ENCODE results near the gene OST4.
"Not testable (repeated sequence)": the region's sequence is repeated elsewhere in the genome, so short reads cannot be mapped to it uniquely, and the experiment has no call there.

OST4 gene

GRCh38 chr2:27071277-27071989 is at the start of gene OST4:
OST4 (minus strand) TSS chr2:27071654.
- DNase-seq = peak; percentile 94

GRCh38 chr2:27119330-27119670 is 47.8 kb upstream of the OST4 start:
- DNase-seq = not testable (repeated sequence)

GRCh38 chr2:27118525-27119329 is 47.3 kb upstream of the OST4 start, which contains the start of gene CGREF1:
CGREF1 (minus strand) TSS chr2:27119128; CDS start chr2:27104366, 14,762 bp downstream.
- peak; percentile 67 for DNase-seq

GRCh38 chr2:27117995-27118524 is 46.6 kb upstream of the OST4 start:
- DNase-seq = no peak

GRCh38 chr2:27115519-27115918 is 44.1 kb upstream of the OST4 start:
- DNase-seq = no peak

- DNase-seq = not testable (repeated sequence)
Measured at GRCh38 chr2:27111392-27112078, 40.1 kb upstream of the OST4 start.

DNA sequence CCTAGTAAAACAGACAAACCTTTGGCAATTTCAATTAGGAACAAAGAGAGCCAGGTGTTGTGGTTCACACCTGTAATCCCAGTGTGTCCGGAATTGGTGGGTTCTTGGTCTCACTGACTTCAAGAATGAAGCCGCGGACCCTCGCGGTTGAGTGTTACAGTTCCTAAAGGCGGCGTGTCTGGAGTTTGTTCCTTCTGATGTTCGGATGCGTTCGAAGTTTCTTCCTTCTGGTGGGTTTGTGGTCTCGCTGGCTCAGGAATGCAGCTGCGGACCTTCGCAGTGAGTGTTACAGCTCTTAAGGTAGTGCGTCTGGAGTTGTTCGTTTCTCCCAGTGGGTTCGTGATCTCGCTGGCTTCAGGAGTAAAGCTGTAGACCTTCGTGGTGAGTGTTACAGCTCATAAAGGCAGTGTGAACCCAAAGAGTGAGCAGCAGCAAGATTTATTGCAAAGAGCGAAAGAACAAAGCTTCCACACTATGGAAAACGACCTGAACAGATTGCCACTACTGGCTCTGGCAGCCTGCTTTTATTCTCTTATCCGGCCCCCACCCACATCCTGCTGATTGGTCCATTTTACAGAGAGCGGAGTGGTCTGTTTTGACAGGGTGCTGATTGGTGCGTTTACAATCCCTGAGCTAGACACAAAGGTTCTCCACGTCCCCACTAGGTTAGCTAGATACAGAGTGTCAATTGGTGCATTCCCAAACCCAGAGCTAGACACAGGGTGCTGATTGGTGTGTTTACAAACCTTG is 39.3 kb upstream of the OST4 start:
- not testable (repeated sequence) for DNase-seq

- DNase-seq = no peak
Measured at GRCh38 chr2:27109083-27109482, 37.6 kb upstream of the OST4 start.

DNA sequence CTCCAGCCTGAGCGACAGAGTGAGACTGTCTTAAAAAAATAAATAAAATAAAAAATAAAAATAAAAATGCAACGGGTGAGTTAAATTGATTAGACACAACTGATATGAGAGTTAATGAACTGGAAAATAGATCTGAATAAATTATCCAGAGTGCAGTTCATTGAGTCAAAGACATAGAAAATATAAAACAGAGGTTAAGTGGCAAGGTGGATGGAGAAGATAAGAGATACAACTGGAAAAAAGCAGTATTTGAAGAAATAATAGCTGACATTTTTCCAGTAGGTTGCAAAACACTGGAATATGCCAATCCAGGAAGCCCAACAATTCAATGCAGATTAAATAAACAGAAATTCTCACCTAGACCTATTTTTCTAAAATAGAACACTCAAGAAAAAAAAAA is 36.8 kb upstream of the OST4 start:
- no peak for DNase-seq

DNA sequence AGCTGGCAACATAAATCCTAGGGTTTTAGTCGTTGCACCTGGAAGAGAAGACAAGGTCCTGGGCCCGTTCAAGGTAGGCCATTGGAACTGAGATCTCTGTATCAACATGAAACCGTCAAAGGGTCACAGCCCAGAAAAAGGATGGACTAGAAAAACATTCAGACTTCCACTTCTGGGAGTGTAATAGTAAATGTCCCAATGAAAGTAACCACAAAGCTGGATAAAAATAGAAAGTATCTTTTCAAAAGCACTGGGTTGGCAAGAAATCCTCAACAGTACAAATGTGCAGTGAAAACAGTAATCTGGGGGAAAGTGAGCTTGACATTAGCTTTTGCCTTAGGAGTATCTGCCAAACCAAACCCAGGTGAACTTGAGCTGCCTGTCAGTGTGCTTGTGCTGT is 34.5 kb upstream of the OST4 start:
- no peak for DNase-seq

DNA sequence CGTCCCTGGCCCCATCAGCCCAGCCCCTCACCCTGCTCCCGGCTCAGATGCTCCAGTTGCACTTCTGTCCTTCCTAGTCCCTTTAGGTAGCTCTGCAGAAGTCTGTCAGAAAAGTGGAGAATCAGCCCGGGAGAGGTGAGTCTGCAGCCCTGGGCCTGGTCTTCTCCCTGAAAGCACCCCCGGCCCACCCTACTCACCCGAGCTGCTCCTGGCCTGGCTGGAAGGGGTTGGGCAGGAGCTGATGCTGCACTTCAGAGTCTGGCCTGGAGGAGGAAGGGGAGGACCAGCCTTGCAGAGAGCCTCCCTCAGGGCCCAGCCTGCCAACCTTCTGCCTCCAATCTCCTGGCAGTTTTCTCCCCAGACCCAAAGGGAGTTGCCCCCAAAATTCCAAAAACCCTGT is 30.9 kb upstream of the OST4 start:
- DNase-seq = no peak

DNA sequence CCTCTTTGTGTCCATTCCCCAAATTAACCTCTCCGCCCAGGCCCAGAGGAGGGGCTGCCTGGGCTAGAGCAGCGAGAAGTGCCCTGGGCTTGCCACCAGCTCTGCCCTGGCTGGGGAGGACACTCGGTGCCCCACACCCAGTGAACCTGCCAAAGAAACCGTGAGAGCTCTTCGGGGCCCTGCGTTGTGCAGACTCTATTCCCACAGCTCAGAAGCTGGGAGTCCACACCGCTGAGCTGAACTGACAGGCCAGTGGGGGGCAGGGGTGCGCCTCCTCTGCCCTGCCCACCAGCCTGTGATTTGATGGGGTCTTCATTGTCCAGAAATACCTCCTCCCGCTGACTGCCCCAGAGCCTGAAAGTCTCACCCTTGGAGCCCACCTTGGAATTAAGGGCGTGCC is 28.6 kb upstream of the OST4 start:
- no peak for DNase-seq

DNA sequence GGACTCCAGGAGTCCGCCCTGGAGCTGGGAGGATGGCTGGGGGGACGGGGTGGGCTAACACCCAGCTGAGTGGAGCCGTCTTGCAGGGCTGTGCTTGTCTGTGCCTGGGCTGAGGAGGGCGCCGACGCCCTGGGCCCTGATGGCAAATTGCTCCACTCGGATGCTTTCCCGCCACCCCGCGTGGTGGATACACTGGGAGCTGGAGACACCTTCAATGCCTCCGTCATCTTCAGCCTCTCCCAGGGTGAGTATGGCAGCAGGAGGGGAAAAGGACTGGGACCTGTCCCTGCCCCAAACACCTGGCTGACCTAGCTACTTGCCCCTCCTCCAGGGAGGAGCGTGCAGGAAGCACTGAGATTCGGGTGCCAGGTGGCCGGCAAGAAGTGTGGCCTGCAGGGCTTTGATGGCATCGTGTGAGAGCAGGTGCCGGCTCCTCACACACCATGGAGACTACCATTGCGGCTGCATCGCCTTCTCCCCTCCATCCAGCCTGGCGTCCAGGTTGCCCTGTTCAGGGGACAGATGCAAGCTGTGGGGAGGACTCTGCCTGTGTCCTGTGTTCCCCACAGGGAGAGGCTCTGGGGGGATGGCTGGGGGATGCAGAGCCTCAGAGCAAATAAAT is 28.0 kb upstream of the OST4 start:
- DNase-seq = no peak

DNA sequence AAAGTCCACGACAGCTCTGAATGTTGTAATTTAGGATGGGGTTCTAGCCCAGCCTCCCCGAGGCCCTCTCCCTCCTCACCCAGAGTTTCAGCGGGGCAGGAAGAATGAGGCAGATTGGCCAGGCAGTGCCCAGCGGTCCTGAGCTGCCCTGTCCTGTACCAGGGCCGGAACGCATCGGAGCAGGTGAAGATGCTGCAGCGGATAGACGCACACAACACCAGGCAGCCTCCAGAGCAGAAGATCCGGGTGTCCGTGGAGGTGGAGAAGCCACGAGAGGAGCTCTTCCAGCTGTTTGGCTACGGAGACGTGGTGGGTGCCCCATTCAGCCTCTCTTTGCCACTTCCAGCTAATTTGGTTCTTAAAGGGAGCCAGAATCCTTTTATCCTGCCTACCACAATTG is 25.9 kb upstream of the OST4 start:
- no peak for DNase-seq

GRCh38 chr2:27096748-27097297 is 25.4 kb upstream of the OST4 start:
- no peak for DNase-seq

GRCh38 chr2:27095745-27096651 is 24.5 kb upstream of the OST4 start:
- DNase-seq = peak; percentile 71

- DNase-seq = no peak
Measured at GRCh38 chr2:27095427-27095744, 23.9 kb upstream of the OST4 start.

DNA sequence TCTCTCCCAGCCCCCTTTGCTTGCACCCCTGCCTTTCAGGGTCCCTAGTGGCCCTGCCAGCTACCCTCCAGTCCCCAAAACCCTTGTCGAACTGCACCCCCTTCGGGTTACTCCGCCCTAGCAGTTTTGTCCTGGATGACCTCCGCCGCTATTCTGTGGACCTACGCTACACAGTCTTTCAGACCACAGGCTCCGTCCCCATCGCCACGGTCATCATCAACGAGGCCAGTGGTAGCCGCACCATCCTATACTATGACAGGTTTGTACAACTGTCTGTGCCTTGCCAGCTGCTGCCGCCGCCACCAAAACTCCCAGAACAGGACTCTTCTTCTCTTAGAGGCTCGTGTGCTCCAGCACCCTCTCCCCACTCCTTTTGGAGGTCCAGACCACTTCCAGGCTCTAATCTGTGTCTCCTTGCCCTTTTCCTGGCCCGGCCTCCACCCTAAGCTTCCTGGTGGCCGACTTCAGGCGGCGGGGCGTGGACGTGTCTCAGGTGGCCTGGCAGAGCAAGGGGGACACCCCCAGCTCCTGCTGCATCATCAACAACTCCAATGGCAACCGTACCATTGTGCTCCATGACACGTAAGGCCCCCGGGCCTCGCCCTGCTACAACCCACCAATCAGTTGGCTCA is 23.0 kb upstream of the OST4 start:
- no peak for DNase-seq

DNA sequence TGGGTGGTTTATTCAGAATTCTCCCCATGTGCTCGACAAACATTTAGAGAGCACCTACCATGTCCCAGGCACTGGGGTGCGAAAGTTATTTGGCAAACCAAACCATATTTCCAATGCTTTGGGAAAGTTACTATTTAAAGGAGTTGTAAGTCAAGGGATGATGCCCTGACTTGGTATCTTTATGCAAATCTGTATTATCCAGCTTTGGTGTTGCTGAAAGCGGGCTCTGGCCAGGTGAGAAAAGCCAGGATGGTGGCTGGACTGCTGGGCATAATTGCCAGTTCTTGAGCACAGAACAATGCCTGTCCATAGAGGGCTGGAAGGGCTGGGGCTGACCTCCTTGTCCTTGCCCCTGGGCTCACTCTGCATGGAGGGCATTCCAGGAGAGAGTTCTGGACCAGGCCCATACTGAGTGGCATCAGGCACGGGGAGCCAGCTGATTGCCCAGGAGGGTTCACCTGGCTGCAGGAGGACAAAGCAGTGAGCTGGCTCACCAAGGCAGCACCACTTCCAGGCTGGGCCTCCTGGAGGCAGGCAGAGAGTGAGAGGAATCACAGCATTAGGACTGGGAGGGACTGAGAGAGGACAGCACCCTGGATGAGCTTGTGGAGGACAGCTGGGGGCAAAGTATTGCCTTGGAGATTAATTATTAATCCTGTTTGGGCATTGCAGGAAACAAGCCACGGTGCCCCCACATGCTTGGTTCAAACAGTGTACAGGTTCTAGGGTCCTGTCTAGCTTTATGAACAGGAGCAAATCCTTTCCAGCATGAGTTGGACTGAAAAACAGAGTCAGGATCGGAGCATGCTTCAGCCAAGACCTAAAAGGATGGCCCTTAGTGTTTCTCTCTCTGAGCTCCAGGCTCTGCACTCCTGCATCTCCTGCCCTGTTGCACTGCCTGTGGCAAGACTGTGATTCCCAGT is 22.2 kb upstream of the OST4 start:
- no peak for DNase-seq
